ENCODE measurements around the gene SPPL2B.

The SPPL2B gene

GRCh38 chr19:2340496-2341243, 12.2 kb downstream of the SPPL2B start:
- POLR2A ChIA-PET (ENCODE audit: low non-redundant PET) = no interaction called here
- DNase-seq (ENCODE audit: low spot score) = no peak
- TF ChIP-seq, protein P1, sequence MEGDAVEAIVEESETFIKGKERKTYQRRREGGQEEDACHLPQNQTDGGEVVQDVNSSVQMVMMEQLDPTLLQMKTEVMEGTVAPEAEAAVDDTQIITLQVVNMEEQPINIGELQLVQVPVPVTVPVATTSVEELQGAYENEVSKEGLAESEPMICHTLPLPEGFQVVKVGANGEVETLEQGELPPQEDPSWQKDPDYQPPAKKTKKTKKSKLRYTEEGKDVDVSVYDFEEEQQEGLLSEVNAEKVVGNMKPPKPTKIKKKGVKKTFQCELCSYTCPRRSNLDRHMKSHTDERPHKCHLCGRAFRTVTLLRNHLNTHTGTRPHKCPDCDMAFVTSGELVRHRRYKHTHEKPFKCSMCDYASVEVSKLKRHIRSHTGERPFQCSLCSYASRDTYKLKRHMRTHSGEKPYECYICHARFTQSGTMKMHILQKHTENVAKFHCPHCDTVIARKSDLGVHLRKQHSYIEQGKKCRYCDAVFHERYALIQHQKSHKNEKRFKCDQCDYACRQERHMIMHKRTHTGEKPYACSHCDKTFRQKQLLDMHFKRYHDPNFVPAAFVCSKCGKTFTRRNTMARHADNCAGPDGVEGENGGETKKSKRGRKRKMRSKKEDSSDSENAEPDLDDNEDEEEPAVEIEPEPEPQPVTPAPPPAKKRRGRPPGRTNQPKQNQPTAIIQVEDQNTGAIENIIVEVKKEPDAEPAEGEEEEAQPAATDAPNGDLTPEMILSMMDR (conservative IDR thresholded peaks at IDR 0.05; ENCODE audit: low read depth) = no peak
- CTCF ChIA-PET = interaction anchor here (0.5 kb wide), 1 partner anchor 44 kb away, joined by 3 read pairs; no protein-coding TSS in a partner anchor
- peak overlapping the region; percentile 23; the same call in 1 of the 2 replicates for H3K27ac ChIP-seq

GRCh38 chr19:2341244-2341751, 12.8 kb downstream of the SPPL2B start:
- H3K27ac ChIP-seq = peak overlapping the region; percentile 23
- ChIA-PET POLR2A (ENCODE audit: low non-redundant PET) (no interaction called here), CTCF (no interaction called here)
- no peak for DNase-seq (ENCODE audit: low spot score)
- TF ChIP-seq, protein P1 (conservative IDR thresholded peaks at IDR 0.05; ENCODE audit: low read depth) = no peak

DNA sequence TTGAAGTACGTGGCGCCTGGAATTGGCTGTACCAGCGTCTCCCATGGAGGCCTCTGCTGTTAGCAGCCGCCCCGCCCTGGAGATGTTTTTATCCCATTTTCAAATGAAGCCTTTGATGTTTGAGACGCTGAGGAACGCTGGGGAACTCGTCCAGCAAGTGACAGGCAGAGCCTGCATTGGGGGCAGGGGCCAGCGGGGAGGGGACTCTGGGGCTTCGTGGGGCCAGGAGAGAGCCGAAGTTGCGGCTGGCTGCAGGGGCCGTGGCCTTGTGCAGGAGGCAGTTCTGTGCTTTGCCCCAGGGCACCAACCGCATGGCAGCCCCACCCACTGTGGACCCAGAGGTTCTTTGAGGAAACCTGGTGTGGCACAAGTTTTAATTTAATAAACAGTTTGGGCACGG, 13.5 kb downstream of the SPPL2B start:
- ChIA-PET POLR2A (ENCODE audit: low non-redundant PET) (no interaction called here), CTCF (no interaction called here)
- TF ChIP-seq, protein P1 (conservative IDR thresholded peaks at IDR 0.05; ENCODE audit: low read depth) = no peak
- peak overlapping the region; percentile 23 for H3K27ac ChIP-seq
- DNase-seq (ENCODE audit: low spot score) = no peak

DNA sequence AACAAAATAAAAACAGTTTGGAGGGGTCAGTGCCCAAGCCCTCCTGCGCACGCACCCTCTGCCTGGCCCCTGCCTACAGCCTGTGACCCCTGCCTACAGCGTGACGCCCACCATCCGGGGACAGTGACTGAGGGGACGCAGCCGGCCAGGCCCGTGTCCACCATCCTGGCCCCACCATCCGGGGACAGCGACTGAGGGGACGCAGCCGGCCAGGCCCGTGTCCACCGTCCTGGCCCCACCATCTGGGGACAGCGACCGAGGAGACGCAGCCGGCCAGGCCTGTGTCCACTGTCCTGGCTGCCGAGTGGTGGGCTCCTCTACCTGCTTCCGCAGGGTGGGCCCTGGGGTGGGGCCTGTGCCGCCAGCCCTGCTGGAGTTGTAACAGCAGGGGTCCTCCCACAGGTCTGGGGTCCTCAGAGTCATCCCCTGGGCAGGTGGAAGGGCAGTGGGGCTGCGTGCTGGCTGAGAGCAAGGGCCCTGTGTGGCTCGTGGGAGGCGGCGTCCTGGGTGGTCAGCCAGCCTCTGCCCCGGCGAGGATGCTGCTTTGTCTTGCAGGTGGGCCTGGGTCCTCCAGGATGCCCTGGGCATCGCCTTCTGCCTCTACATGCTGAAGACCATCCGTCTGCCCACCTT, 14.3 kb downstream of the SPPL2B start:
- ChIA-PET CTCF (no interaction called here), POLR2A (ENCODE audit: low non-redundant PET) (no interaction called here)
- no peak for DNase-seq (ENCODE audit: low spot score)
- H3K27ac ChIP-seq = no peak overlapping the region
- TF ChIP-seq, protein P1 (conservative IDR thresholded peaks at IDR 0.05; ENCODE audit: low read depth) = no peak

GRCh38 chr19:2343289-2343982, 15.0 kb downstream of the SPPL2B start:
- CTCF ChIA-PET = interaction anchor here (0.5 kb wide), 1 partner anchor 187 kb away, joined by 5 read pairs; no protein-coding TSS in a partner anchor
- POLR2A ChIA-PET (ENCODE audit: low non-redundant PET) = no interaction called here
- TF ChIP-seq, protein P1 (conservative IDR thresholded peaks at IDR 0.05; ENCODE audit: low read depth) = no peak
- H3K27ac ChIP-seq = no peak overlapping the region
- no peak for DNase-seq (ENCODE audit: low spot score)

- POLR2A ChIA-PET (ENCODE audit: low non-redundant PET) = no interaction called here
- no peak overlapping the region for H3K27ac ChIP-seq
- TF ChIP-seq, protein P1 (conservative IDR thresholded peaks at IDR 0.05; ENCODE audit: low read depth) = no peak
- CTCF ChIA-PET = no interaction called here
- no peak for DNase-seq (ENCODE audit: low spot score)
Observed at GRCh38 chr19:2344381-2344870, 15.9 kb downstream of the SPPL2B start.

All from RWPE1 (cell line).